DMS79 (cell line): ENCODE data around the gene SUGT1.
A peak's percentile ranks its signal among the peaks of the same experiment; 100 is the strongest.

Source experiments
- DNase-seq: peaks from one replicate; lab custom pipeline; 2025; lab: John Stamatoyannopoulos, UW

Gene SUGT1

DNA sequence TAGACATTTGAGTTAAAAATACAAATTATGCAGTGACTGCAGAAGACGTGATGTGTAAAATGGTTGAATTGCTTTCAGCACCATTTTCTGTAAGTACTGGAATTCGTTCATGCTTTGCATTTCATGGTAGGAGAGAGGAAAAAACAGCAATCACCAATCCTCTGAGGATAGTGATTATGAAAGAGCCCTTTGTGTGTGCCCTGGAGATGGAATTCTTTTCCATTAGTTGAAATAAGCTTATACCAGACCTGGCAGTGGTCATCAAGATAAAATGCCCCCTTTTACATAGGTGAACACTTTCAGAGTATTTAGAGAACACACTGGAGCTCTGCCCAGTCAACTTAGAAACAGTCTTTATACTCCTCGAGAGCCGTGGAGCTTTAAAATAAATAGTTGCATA, 85.3 kb downstream of the SUGT1 start:
- DNase-seq = peak; percentile 39

DNA sequence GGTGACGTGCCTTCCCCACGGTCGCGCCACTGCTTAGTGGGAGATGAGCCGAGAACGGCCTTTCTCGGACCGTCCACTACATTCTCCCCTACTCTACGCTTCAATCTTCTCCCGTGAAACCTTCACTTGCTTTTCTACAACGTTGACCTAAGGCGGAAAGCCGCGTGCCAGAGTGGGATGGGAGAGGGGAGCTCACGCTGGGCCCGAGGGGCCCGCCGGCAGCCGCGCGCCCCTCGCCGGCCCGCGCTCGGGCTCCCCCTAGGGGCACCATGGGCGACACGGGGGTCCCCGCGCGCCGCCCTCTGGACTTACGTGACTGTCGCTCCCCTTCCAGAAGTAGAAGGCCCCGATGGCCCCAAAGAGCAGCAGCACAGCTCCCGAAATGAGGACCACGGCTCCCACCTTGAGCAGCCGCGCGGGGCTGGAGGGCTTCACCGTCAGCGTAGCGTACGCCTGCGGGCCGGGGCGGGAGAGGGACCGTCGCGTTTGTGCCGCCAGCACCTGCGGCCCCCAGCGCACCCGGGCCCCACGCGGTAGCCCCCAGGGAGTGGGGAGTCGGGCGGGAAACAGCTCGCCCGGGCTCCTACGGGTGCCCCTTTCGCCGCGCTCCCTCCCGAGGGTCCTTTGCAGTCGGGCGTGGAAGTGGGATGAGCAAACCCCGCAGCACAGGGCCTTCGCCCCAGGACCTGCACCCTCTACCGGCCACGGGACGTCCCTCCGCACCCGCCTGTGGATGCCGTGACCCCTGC, 86.3 kb downstream of the SUGT1 start:
- DNase-seq = no peak

DNA sequence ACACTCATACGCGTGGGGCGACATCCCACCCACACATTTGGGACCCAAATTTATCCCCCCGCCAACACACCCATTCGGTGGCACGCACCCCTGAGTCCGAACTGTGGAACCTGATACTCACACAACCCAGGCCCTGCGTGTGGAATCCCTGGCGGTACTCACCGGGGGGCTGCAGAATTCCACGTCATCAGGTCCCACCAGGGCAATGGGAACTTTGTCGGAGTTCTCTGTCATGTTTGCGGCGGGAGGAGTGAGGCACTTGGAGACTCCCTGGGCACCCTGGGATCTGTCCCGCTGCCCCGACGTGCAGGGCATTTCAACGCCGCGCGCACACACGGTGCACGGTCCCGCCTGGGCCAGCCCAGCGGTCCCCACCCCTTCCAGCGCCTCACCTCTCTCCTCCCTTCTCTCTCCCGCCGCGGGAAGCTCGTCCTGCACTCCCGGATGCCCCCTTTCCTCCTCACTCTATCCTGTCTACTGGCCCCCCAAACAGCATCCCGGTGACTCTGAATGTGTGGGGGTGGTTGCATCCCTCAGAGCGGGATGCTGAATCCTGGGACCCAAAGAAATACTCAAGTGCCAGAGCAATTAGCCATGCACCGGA, 86.9 kb downstream of the SUGT1 start, which contains the start of gene CNMD:
Gene CNMD (minus strand): TSS at position 353 of the 604 bp plus-strand sequence. CDS start 119 bp downstream, at position 234.
- no peak for DNase-seq

DNA sequence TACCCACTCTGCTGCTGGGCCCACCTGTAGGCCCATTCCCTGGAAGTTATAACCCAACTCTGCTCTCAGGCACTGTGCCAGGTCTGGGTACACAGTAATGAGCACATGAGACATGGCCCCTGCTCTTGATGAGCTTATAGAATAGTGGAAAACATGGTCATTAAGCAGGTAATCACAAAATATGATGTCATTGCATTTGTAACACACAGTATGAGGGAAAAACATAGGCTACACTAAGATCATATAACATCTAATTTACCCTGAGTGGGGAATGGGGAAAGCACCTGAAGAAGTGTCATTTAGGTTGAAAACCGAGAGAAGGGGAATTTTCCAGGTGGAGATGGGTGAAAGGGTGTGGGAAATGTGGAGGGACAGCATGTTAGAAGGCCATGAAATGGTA, 90.9 kb downstream of the SUGT1 start:
- DNase-seq = no peak

DNA sequence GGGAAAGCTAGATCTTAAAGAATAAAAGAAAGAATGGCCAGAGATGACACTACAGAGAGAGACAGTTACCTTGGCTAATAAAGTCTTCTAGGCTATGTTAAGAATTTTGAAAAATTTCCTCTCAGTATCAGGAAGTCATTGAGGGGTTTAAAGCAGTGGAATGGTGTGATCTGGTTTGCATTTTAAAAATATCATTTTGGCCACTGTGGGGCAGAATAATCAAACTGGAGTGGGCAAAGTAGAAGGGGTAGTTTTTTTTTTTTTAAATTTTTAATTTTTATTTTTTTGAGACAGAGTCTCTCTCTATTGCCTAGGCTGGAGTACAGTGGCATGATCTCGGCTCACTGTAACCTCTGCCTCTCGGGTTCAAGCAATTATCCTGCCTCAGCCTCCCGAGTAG, 91.4 kb downstream of the SUGT1 start:
- DNase-seq = no peak

DNA sequence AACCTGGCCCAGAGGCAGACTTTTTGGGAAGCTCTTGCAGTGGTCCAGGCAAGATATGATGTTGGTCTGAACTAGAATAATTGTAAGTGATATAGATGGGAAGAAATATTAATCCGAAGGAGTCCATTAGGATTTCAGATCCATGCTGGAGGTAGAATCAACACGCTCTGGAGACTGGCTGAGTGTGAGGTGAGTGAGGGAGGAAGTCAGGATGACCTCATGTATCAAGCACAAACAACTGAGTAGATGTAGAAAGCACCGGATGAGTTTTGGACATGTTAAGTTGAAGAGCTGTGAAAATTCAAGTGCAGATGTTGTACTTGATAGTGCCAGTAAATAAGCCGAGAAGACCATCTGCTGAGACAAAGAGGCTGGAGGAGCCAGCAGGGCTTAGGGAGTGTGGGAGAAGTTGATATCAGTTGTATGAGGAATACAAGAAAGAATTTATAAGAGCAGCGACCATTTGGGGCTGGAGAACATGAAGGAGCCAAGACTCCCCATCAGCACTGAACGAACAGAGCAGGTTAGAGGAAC, 92.3 kb downstream of the SUGT1 start:
- DNase-seq = no peak

DNA sequence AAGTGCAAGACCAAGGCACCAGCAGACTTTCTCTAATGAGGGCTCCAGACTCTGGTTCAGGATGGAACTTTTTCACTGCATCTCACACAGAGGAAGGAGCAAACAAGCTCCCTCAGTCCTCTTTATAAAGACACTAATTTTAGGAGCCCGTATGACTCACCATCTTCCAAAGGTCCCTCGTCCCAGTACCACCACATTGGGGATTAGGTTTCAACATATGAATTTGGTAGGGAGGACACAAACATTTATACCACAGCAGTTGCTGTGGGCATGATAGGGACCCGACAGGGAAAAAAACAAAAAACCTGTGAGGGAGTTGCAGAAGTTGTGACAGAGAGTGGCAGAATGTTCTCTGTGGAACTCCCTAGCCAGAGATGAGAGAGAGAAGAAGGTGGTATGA, 93.5 kb downstream of the SUGT1 start:
- DNase-seq = no peak

DNA sequence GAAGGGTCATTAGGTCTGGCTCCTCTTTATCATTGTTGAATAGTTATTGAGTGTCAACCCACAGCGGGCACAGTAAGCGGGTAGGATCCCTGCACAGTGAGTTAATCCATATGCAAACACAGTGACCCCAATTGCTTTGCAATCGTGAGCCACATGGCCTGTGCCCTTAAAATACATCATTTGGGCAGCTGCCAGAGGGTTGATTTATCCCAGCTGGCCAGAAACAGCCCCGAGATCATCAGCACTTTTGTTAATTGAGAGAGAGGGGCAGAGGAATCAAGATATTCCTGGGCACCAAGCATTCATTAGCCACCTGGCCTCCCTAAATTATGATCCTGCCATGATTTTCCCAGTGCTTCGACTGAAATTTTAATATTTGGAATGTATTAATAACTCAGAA, 96.8 kb downstream of the SUGT1 start:
- no peak for DNase-seq
